ENCODE results near the gene CMTM4. TPM values are rescaled to one million over a fixed set of nuclear protein-coding genes. Genes with fewer than 3 reads are reported as not detected.

The CMTM4 gene
- total and polyA plus RNA-seq, 4 donors: 24.3 to 78.0 (median 32.0) TPM

DNA sequence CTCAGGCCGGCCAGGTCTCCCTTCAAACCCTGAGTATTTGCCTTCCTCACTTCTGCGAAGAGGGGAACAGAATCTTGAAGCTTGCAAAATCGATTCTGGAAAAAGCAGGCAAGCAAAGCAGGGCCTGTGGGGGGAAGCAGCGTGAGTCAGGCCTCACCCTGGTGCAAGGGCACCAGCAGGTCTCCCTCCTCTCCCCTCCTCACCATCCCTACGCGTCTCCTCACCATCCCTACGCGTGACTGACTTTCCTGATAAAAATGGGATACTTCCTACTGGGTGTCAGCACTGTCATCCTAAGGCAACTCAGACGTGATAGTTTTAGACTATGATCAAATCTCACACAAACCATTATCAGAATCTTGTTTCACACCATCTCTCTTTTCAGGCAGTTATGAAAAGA is 80.0 kb downstream of the CMTM4 start:
- peaks cover 0 to 2% (median 0%) of the 10 kb centered on the region in 5 donors for H3K4me1 ChIP-seq (ENCODE audit: control insufficient read depth in 5 of 5, insufficient read depth in 5 of 5, low read length in 5 of 5)
- no peaks in the 10 kb centered on the region for H3K9me3 ChIP-seq (ENCODE audit: control insufficient read depth in 4 of 4, insufficient read depth in 3 of 4, low read length in 3 of 4)
- TF ChIP-seq, protein P1, sequence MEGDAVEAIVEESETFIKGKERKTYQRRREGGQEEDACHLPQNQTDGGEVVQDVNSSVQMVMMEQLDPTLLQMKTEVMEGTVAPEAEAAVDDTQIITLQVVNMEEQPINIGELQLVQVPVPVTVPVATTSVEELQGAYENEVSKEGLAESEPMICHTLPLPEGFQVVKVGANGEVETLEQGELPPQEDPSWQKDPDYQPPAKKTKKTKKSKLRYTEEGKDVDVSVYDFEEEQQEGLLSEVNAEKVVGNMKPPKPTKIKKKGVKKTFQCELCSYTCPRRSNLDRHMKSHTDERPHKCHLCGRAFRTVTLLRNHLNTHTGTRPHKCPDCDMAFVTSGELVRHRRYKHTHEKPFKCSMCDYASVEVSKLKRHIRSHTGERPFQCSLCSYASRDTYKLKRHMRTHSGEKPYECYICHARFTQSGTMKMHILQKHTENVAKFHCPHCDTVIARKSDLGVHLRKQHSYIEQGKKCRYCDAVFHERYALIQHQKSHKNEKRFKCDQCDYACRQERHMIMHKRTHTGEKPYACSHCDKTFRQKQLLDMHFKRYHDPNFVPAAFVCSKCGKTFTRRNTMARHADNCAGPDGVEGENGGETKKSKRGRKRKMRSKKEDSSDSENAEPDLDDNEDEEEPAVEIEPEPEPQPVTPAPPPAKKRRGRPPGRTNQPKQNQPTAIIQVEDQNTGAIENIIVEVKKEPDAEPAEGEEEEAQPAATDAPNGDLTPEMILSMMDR (IDR thresholded peaks at IDR 0.05; ENCODE audit: control extremely low read depth, extremely low read depth): no peak
- WGBS, 2 donors: 75 to 77% methylated on average over 9 of the region's 9 CpGs
- no peak for ATAC-seq (ENCODE audit: insufficient read depth, low FRiP score)
- peaks cover 6 to 25% (median 9%) of the 10 kb centered on the region in 4 donors for H3K36me3 ChIP-seq (ENCODE audit: control insufficient read depth in 4 of 4, insufficient read depth in 4 of 4, low read length in 4 of 4)
- H3K27me3 ChIP-seq (ENCODE audit: control insufficient read depth in 3 of 3, insufficient read depth in 3 of 3, low read length in 2 of 3): no peaks in the 10 kb centered on the region
- no peak for DNase-seq
- H3K27ac ChIP-seq (ENCODE audit: low read depth in 1 of 2, low read length in 1 of 2): no peak overlapping the region
- H3K4me3 ChIP-seq: no peak overlapping the region
- H3K9ac ChIP-seq (ENCODE audit: insufficient read depth in 1 of 2, low read length in 2 of 2): no peak overlapping the region

DNA sequence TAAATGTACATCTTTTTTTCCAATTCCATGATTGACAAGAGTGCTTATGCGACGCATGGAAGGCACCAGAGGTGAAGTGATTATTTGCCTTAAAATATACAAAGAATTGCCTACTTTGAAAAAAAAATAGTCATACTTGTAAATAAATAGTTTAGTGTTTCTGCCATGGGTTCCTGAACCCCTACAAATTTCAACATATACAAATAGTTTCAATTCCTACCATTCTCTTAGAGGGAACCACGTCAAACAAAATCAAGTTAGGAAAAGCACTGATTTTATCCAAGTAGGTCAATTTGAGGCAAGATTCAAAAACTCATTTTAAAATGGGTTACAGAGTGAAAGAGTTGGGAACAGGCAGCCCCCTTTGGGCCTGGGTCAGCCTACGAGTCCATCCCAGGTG is 80.4 kb downstream of the CMTM4 start:
- H3K4me1 ChIP-seq (ENCODE audit: control insufficient read depth in 5 of 5, insufficient read depth in 5 of 5, low read length in 5 of 5): peaks cover 0 to 2% (median 0%) of the 10 kb centered on the region in 5 donors
- no peak for DNase-seq
- no peak overlapping the region for H3K4me3 ChIP-seq
- no peak overlapping the region for H3K27ac ChIP-seq (ENCODE audit: low read depth in 1 of 2, low read length in 1 of 2)
- no peaks in the 10 kb centered on the region for H3K9me3 ChIP-seq (ENCODE audit: control insufficient read depth in 4 of 4, insufficient read depth in 3 of 4, low read length in 3 of 4)
- ATAC-seq (ENCODE audit: insufficient read depth, low FRiP score): no peak
- WGBS, 2 donors: 88 to 89% methylated on average over 4 of the region's 4 CpGs
- no peak overlapping the region for H3K9ac ChIP-seq (ENCODE audit: insufficient read depth in 1 of 2, low read length in 2 of 2)
- TF ChIP-seq, protein P1 (IDR thresholded peaks at IDR 0.05; ENCODE audit: control extremely low read depth, extremely low read depth): no peak
- H3K36me3 ChIP-seq (ENCODE audit: control insufficient read depth in 4 of 4, insufficient read depth in 4 of 4, low read length in 4 of 4): peaks cover 6 to 25% (median 12%) of the 10 kb centered on the region in 4 donors
- H3K27me3 ChIP-seq (ENCODE audit: control insufficient read depth in 3 of 3, insufficient read depth in 3 of 3, low read length in 2 of 3): no peaks in the 10 kb centered on the region

GRCh38 chr16:66614161-66614802 is 82.3 kb downstream of the CMTM4 start:
- no peaks in the 10 kb centered on the region for H3K9me3 ChIP-seq (ENCODE audit: control insufficient read depth in 4 of 4, insufficient read depth in 3 of 4, low read length in 3 of 4)
- WGBS, 2 donors: 87 to 93% methylated on average over 12 of the region's 12 CpGs
- H3K4me1 ChIP-seq (ENCODE audit: control insufficient read depth in 5 of 5, insufficient read depth in 5 of 5, low read length in 5 of 5): peaks cover 0 to 2% (median 0%) of the 10 kb centered on the region in 5 donors
- H3K4me3 ChIP-seq: no peak overlapping the region
- TF ChIP-seq, protein P1 (IDR thresholded peaks at IDR 0.05; ENCODE audit: control extremely low read depth, extremely low read depth): no peak
- no peaks in the 10 kb centered on the region for H3K27me3 ChIP-seq (ENCODE audit: control insufficient read depth in 3 of 3, insufficient read depth in 3 of 3, low read length in 2 of 3)
- no peak for DNase-seq
- no peak for ATAC-seq (ENCODE audit: insufficient read depth, low FRiP score)
- no peak overlapping the region for H3K27ac ChIP-seq (ENCODE audit: low read depth in 1 of 2, low read length in 1 of 2)
- peaks cover 6 to 39% (median 23%) of the 10 kb centered on the region in 4 donors for H3K36me3 ChIP-seq (ENCODE audit: control insufficient read depth in 4 of 4, insufficient read depth in 4 of 4, low read length in 4 of 4)
- H3K9ac ChIP-seq (ENCODE audit: insufficient read depth in 1 of 2, low read length in 2 of 2): no peak overlapping the region

All from lung (tissue), 12 donors.